Measurements from ENCODE around the gene PIK3R1. TPM values are rescaled to one million over a fixed set of nuclear protein-coding genes. Genes with fewer than 3 reads are reported as not detected.

Gene PIK3R1
- 70.6 TPM for total RNA-seq

DNA sequence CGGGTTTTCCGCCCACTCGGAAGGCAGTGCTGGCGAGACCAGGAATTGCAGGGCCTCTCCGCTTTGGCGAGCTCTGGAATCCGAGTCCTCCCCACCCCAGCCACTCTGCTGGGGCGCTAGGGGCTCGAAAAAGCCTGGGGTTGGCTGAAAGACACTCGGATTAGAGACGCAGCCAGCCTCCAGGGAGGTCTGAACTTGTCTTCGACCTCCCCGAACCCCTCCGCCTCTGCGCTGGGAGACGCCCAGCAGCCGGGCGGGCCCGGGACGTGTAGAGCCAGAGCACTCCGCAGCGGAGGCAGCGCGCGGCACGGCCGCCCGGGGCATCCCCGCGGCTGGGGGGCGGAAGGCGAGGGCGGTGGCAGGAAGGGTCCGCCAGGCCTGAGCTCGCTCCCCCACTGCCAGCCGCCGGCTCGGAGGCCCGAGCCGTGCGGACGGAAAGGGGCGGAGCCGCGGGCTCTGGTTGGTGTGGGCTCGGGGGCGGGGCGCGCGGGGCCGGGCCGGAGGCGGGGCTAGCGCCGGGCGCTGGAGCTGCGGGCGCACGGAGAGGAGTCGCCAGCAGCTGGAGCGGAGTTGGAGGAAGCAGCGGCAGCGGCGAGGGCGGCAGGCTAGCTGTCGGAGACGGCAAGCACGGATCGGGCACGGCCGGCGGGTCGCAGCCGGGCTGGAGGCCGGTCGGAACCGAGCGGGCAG, at the start of gene PIK3R1:
Gene PIK3R1 (plus strand): TSS at position 549 of the 690 bp plus-strand sequence. CDS start 10,920 bp downstream, outside the sequence.
- DNase-seq = peak; percentile 98

DNA sequence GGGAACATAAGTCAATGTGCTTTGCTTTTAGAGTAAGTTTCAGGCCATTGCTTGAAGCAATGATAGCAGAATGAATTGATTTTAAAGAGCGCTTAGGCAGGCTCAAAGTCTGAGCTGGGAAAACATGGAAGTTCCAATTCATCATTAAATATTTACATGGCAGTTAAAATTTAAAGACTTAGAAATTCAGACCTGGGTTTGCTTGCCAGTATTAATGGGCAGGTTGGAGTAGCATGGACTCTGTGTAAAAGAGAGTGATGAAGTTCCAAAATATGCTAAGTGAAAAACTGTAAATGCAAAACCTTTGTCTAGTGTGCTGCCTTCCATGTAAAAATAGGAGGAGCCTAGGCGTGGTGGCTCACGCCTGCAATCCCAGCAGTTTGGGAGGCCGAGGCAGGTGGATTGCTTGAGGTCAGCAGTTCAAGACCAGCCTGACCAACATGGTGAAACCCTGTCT, 48.3 kb upstream of the PIK3R1 start:
- no peak for DNase-seq

DNA sequence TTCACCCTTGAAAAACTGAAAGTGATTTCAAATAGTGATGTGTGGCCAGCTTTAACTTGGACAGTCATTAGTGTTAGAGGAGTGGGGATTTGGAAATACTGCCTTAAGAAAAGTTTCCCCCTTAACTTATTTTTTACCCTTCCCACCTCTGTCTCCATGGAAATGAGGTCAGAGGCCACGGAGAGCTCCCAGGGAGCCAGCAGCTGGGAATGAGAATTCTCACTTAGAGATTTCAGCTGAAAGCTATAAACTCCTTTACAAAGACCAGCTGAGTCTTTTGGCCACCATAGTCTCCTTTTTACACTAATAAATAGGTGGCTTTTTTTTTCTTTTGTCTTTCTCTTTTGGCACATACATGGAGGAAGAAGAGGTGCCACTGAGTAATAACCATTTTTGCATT, 45.7 kb upstream of the PIK3R1 start:
- peak; percentile 27 for DNase-seq

DNA sequence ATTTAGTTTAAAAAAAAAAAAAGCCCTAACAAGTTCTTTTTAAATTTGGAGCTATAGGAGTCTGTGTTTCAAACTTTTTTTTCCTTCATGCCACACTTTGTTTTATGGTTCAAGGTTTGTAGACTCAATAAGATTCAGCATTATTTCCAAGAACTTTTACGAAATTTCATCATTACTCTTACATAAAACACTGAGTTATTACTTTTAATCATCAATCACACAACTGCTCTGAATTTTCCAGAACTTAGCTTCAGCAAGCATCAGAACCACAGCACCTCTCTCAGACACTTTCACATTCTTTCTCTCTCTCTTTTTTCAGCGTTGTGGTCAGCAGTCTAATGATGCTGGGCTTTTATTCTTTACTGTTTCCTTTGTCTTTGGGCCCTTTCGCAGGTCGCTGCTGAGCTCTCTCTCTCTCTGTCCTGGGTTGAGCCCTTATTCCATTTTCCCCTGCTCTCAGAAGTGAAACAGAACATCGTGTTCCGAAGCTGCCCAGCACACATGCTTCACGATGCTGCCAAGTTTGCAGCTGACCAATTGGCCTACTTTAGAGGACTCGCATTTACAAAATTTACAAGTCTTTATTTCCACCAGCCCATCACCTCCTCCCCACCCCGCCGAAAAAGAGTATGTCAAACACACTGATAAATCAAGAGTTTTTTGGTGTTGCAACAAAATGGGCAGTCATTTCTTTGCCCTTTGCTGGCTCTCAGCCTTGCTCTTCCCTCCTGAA, 44.6 kb upstream of the PIK3R1 start:
- peak; percentile 14 for DNase-seq

DNA sequence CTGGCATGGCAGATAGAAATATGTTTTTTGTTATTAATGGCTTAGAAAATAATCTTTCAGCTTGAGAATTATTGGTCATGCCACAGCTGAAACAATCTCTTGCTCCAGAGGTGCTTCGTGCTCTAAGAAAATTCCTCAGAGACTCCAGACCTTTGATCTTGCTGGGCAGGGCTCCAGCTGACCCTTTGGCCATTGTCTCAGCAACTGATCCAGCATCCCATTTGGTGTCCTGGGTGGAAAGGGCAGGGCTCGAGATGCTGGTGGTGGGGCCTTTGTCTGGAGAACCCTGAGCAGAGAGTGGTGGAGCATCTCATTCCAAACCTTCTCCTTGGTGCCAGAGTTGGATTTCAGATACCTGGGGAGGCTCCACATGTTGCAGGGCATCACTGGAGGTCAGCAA, 43.2 kb upstream of the PIK3R1 start:
- no peak for DNase-seq

DNA sequence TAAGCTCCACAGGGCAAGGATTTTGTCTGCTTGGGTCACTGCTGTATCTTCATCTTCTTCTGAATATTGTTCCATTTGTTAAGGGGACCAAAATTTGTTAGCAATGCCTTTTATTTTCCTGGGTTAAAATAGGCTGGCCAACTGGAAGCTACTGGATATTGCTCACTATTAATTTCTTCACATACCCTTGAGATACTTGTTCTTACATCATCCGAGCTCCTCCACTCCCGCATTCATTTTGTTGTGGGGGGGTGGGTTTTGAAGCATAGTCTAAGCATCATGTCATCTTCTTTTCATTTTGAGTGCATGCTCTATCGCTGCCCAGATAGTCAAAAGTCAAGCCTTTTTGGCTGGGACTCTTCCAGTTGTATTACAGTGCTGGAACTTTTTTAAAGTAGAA, 42.5 kb upstream of the PIK3R1 start:
- DNase-seq = no peak

DNA sequence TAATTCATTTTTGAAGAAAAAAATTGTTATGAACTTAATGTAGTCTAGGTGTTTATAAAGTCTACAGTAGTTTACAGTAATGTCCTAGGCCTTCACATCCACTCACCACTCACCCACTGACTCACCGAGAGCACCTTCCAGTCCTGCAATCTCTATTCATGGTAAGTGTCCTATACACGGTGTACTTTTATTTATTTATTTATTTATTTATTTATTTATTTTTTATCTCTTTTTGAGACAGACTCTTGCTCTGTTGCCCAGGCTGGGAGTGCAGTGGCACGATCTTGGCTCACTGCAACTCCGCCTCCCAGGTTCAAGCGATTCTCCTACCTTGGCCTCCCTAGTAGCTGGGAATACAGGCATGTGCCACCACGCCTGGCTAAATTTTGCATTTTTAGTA, 39.3 kb upstream of the PIK3R1 start:
- DNase-seq = no peak

DNA sequence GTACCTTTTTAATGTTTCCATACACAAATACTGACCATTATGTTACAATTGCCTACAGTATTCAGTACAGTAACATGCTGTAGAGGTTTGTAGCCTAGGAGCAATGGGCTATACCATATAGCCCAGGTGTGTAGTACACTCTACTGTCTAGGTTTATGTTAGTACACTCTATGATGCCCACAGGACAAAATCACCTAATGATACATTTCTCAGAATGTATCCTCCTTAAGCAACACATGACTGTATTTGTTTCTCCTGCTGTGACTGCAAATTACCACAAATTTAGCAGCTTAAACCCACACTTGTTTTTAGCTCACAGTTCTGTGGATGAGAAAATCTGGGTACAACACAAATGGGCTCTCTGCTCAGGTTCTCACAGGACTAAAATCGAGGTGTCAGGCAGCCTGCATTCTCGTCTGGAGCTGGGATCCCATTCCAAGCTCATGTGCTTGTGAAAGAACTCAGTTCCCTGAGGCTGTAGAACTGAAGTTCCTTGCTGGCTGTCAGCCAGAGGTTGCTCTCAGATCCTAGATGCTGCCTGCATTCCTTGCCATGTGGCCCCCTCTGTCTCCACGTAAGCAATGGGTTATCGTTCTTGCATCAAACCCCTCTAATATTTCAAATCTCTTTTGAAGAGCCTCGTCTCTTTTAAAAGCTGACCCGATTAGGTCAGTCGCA, 38.6 kb upstream of the PIK3R1 start:
- DNase-seq = no peak

DNA sequence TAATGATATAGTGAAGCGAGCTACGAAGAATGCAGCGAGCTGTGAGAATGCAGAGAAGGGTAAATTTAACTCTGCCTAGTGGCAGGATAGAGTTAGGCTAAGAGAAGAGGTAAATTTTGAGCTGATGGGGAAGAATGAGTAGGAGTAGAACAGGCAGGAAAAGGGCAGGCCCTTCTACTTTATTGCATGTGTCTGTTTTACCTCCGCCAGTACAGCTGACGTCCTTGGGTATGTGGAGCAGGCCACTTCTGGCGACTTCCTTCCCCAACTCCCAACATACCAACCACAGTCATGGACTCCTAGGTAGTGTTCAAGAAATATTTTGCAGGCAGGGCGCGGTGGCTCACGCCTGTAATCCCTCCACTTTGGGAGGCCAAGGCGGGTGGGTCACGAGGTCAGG, 37.9 kb upstream of the PIK3R1 start:
- no peak for DNase-seq

DNA sequence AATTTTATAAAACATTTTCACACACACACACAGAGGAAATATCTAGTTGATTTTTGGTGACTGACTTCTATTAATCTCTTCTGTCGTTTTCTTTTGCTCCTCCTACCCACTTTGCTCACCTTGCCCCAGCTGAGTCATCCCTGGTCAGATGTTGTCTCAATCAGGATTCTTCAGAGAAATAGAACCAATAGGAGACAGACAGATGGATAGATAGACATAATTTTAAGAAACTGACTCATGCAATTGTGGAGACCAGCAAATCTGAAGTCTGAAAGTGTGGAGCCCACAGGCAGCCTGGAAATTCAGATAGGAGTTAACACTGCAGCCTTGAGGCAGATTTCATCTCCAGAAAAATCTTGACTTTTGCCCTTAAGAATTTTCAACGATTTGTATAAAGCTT, 37.0 kb upstream of the PIK3R1 start:
- no peak for DNase-seq

DNA sequence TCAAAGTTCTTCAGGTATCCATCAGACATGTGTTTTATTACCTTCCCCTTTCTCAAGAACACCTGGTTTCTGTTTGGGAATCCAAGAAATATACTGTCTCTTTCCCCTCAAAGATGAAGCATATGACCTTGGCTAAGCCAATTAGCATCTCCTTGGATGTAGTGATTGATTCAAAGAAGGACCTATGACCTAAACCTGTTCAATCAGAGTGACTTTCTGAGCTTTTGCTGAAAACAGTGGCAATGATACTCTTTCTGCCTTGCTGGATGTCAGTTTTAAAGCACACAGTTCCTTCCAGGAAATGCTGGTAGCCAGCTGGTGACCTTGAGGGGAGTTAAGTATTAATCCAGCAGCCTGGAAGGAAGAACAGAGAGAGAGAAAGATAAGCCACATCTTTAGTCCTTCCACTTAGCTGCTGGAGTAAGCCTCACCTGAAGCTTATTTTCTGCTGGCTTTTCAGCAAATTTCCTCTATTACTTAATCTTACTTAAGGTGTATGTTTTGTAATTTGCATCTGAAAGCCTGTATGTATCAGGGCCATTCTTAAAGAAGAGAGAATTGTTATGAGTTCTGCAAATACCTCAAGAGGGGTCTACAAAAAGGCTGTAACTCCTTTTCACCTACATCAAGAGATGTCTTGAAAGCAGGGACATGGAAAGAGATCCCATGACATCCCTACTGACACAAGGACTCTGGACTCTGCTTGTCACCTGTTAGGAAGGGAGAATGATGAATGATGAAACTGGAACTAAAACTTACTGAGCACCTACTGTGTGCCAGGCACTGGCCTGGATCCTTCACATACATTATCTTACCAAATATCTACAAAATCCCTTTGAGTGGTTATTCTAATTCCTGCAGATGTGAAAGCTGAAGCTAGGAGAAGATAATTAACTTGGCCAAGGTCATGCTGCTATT, 35.2 kb upstream of the PIK3R1 start:
- no peak for DNase-seq

DNA sequence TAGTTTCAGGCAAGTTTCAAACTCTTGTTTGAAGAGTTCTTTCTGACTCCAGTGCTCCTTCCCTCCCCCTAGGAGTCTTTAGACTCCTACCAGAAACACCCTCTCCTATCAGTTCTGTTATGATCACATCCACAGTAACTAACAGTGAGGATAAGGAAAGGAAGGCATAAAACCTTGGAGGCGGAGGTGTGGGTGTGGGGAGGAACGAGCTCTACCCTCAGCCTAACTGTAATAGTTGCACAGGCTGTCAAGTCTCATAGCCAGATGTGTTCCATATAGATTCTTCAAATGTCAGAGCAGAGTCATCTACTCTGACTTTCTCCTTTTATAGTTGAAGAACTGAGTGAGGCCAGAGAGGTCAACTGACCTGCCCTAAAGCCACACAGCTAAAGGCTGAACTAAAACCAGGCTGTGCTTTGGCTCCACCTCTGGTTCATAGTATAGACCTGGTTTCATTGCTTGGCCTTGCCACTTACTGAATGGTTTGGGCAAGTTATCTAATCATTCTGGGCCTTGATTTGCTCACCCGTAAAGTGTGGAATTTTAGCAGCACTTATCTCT, 34.4 kb upstream of the PIK3R1 start:
- no peak for DNase-seq

DNA sequence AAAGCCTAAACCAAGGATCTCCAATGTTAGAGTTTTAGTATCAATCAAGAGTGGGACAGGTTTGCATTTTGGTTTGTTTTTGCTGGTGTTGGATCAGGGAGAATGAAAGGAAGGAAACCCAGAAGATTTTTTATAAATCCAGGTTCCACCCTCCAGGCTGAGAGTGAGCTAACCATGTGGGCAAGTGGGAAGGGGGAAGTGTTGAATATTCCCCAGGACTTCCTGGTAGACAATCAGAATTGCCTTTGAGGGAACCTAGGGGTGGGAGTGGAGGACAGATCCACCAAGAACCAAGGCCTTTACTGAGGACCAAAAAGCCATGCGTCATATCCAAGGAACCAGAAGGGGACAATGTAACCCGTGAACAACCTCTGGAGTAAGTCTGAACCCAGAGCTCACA, 33.5 kb upstream of the PIK3R1 start:
- no peak for DNase-seq

DNA sequence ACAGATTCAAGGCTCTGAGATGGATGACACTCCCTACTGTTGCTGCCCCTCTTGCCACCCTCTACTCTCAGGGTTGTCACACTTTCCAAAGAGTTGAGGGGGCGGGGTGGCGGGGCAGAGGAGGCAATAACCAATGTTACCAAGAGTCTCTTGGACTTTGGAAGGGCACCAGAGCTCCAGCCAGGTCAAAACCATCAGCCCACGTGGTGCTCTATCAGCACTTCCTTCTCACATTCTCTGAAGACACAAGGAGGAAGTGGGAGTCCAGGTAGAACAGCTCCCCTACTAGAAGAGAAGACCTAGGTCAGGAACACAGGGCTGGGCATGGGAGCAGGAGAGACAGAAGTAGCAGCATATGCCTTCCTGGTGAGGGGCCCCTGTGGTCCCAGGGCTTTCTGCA, 33.0 kb upstream of the PIK3R1 start:
- no peak for DNase-seq

DNA sequence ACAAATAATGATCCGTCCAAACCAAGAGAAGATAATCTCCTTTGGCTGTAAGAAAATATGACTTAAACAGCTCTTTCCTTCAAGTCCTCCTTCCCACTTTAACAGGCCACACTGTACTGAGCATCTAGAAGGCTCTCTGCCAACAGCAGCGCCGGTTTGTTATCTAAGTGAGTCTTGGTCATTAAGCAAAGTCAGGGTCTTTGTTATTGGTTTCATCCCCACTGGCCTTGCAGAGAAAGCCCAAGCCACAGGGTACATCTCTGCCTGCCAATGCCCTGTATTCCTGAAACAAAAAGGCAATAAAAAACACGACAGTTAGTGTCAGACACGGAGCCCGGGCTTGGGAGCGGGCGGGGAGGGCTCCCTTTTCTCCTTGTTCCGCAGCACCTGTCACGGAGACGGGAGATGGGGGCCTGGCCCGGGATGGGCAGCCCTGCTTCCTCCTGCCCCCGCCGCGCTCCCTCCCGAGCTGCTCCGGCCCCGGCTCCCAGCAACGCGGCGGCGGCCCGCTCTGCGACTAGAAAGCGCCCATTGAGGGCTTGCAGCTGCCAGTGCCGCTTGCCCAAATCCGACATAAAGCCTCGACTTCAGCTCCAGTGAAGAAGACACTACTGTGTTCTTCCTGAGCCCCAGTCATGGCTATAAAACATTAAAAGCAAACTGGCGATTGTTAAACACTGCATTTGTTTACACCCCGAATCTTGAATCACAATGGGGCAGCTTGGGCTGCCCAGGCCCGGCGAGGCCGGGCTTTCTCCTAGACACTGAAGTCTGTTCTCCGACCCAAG, 28.1 kb upstream of the PIK3R1 start:
- DNase-seq = peak; percentile 73

DNA sequence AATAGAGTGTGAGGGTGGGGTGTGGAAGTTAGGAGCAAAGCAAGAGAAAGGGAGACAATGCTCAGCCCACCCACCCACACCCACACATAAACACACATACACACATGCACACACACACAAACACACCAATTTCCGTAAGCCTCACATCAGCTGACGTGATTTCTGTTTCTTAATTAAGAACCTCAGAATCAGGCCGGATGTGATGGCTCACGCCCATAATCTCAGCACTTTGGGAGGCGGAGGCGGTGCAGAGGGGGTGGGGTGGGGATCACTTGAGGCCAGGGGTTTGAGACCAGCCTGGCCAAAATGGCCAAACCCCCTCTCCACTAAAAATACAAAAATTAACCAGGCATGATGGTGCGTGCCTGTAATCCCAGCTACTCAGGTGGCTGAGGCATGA, 26.4 kb upstream of the PIK3R1 start:
- DNase-seq = no peak

DNA sequence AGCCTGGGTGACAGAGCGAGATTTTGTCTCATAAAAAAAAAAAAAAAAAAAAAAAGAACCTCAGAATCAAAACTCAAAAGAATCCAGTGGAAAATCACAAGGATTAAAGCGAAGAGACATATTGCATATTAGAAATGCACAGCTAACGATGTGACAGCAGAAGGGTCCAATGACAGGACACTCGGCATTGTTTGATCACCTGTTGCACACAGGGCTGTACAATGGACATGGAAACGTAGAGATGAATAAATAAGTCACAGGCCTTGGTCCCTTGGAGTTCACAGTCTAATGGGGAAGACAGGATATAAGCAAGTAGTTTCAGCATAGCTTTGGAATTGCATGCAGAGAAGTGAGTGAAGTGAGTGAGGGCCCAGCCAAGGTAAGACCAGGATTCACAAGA, 25.9 kb upstream of the PIK3R1 start:
- no peak for DNase-seq

DNA sequence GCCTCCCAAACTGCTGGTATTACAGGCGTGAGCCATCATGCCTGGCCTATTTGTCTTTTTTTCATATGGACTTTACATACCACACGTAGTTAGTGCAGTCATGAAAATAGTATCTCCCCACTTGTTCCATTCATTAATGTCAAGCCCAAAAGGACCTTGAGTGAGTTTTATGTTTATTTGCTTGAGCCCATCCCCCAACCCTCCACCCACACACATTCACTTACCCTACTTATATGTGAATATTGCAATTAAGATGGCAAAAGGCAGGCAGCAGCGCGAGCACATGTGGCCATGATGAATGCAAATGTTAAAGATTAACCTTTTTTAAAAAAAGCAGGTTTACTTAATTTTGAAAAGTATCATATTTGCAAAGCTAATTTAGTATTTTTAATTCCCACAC, 24.9 kb upstream of the PIK3R1 start:
- DNase-seq = no peak

DNA sequence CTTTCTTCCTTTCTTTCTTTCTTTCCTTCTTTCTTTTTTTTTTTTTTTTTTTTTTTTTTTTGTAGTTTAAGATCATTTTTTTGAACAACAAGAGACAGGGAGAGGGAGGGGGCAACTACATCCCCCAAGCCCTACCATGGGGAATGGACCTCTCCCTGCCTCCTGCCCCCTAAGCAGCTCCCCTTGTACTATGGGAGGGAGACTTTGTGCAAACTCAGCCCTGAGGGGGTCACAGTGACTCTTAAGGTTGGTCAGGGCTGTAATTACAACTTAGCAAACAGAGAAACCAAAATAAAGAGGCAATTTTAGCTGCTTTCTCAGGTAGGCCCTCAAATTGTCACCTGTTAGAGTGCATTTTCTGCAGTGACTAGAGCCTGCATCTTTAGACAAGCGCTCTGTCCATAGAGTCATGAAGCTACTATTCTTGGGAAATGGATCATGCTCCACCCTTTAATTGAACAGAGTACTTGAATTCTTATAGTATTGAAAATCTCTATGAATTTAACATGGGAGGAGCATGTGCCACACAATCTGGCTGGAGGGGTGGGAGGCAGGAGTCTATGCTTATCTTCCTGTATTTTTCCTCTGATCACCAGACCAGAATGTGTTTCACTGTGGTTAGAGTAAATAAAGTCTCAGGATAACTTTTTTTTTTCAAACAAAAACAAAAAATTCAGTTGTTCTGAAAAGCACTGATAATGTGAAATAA, 24.3 kb upstream of the PIK3R1 start:
- DNase-seq = no peak

DNA sequence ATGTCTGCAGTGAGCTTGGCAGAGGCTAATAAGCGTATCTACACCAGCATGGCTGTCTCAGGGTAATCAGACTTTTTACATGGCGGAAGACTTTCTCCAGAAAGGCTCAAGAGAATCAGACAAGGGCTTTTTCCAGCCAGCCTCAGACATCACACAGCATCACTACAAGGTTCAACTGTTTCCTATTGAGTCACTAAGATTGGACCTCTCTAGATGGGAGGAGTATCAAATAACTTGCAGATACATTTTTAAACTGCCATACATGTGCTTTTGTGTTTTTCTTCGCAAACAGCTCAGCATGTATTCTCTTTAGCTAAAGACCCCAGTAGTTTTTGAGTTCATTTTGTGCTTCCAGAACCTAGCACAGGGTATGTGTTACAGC, 22.9 kb upstream of the PIK3R1 start:
- DNase-seq = no peak
